Measurements from ENCODE around the gene KDM8.
"Not testable (repeated sequence)": the region's sequence is repeated elsewhere in the genome, so short reads cannot be mapped to it uniquely, and the experiment has no call there.

KDM8 gene

DNA sequence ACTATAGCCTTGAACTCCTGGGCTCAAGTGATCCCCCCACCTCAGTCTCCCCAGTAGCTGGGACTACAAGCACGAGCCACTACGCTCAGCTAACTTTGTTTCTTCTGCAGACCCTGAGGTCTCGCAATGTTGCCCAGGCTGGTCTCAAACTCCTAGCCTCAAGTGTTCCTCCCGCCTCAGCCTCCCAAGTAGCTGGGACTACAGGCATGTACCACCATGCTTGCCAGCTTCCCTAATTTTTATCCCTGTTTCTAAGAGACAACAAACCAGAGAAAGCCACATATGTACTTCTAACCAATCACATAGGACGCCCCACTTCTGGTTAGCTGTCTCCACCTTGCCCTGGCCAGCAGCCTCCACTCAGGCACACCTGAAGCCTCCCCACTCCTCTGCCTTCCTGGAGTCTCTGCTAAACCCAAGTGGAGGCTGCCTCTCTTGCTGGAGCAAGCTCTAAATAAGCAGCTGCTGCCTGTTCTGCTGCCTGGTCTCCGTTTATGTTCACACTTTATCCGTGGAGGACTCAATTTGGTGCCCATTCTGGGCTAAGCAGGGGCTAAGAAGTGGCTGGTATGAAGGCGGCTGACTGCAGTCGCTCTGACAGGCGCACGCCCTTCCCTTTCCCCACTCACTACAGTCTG is 40.5 kb downstream of the KDM8 start:
- no peak for DNase-seq (ENCODE audit: low spot score)

- DNase-seq (ENCODE audit: low spot score) = no peak
Measured at GRCh38 chr16:27244363-27244755, 41.0 kb downstream of the KDM8 start.

- no peak for DNase-seq (ENCODE audit: low spot score)
Measured at GRCh38 chr16:27245276-27246172, 42.2 kb downstream of the KDM8 start.

DNA sequence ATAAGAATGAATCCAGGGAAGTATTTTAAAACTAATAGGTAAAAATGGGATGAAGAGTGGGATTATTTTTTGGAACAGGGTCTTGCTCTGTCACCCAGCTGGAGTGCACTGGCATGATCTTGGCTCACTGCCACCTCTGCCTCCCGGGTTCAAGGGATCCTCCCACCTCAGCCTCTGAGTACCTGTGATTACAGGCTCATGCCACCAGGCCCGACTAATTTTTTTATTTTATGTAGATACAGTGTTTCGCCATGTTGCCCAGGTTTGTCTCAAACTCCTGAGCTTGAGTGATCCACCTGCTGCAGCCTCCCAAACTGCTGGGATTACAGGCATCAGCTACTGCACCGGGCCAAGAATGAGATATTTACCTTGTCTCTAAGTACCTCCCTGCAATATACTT is 43.1 kb downstream of the KDM8 start:
- DNase-seq (ENCODE audit: low spot score) = no peak

DNA sequence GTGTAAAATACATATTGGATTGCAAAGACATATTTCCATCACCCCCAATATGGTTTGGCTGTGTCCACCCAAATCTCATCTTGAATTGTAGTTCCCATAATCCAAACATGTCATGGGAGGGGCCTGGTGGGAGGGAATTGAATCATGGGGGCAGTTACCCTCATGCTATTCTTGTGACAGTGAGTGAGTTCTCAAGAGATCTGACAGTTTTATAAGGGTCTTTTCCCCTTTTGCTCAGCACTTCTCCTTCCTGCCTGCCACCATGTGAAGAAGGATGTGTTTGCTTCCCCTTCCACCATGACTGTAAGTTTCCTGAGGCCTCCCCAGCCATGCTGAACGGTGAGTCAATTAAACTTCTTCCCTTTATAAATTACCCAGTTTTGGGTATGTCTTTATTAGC is 43.8 kb downstream of the KDM8 start:
- not testable (repeated sequence) for DNase-seq (ENCODE audit: low spot score)

DNA sequence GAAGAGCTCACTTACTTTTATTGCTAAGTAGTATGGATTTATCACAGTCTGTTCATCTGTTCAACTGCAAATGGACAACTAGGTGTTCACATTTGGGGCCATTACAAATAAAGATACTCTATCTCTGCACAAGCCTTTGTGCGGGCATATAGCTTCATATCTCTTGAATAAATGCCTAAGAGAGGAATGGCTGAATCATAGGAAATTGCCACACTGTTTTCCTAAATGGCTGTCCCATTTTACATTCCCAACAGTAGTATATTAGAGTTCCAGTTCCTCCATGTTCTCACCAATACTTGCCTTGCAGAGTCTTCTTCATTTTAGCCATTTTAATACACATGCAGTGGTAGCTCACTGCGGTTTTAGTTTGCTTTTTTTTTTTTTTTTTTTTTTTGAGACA is 44.7 kb downstream of the KDM8 start:
- DNase-seq (ENCODE audit: low spot score) = no peak

- DNase-seq (ENCODE audit: low spot score) = not testable (repeated sequence)
Measured at GRCh38 chr16:27248886-27249285, 45.6 kb downstream of the KDM8 start.

DNA sequence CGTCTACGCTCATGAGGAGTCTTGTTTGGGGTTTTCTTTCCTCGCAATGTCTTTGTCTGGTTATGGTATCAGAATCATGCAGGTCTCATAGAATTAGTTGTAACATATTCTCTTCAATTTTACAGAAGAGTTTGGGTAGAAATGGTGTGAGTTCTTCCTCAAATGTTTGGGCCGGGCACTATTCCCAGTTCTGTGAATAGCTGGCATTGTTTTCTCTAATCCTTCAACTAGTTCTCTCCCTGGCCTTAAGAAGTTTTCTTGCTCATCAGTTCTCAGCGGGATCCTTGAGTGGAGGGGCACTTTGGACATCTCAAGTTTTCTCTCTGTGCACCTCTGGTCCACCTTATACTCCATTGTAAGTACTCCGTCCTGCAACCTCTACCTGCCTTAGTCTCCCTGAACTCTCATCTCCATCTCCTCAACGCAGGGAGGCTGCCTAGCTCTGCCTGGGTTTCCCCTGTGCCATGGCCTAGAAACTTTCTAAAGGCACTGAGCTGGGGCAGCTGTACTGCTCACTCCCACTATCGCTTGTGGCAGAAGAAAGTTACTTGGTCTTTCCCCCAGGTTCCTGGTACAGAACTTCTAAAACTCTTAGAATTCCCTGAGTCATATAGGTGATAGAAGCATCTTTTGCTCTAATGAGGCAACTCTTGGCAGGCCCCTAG is 48.3 kb downstream of the KDM8 start:
- DNase-seq (ENCODE audit: low spot score) = no peak

GRCh38 chr16:27252206-27252585 is 48.9 kb downstream of the KDM8 start:
- no peak for DNase-seq (ENCODE audit: low spot score)

DNA sequence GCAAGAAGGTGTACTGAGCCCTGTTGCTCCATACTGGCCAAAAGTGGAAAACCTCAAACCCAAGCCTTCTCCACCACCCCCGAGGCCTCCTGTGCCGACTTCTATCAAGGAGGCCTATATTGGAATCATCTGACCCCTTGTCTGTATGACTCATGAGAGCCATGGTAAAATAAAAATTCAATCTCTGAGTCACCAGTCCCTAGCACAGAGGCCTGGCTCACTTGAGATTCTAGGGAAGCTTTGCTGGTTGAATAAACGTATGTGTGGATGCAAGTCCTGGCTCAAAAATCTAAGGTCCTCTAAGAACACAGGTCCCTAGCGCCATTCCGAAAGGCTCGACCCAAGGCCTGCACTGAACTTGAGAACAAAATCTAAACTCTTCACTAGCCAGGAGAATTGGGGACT is 50.2 kb downstream of the KDM8 start:
- no peak for DNase-seq (ENCODE audit: low spot score)

- no peak for DNase-seq (ENCODE audit: low spot score)
Measured at GRCh38 chr16:27254262-27254811, 51.0 kb downstream of the KDM8 start.

DNA sequence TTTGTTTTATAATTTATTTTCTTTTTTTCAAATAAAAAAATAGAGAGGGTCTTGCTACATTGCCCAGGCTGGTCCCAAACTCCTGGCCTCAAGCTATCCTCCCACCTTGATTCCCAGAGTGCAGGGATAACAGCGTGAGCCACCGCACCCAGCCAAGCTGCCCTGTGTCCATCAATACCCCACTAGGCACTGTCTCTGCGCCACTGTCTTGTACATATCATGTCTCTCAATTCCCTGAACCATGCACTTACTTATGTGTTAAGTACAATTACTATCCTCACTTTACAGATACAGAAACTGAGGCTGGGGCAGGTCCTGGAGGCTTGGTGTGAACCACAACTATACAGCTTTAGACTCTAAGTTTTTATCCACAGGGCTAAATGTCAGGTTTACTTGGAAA is 53.5 kb downstream of the KDM8 start:
- DNase-seq (ENCODE audit: low spot score) = no peak

GRCh38 chr16:27257271-27257670 is 53.9 kb downstream of the KDM8 start:
- DNase-seq (ENCODE audit: low spot score) = no peak

DNA sequence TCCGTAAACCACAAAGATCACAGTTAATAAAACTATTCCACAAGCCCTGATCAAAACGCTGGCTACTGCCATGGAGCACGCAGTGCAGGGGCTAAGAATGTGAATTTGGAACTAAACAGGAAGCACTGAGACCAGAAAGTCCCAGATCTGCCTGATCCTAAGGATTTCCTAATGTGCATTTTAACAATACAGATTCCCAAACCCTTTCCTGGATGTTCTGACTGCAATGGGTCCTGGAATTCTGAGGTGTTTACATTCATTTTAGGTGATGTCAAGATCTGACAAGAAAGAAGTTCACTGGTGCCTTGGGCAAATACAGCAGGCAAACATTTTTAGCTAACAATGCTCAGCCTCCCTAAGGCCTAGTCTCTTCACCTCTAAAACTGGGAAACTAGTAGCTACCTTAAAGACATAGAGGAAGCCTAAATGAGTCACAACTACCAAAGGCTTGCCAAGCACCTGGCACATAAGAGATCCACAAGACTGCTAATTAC is 55.0 kb downstream of the KDM8 start:
- DNase-seq (ENCODE audit: low spot score) = no peak

DNA sequence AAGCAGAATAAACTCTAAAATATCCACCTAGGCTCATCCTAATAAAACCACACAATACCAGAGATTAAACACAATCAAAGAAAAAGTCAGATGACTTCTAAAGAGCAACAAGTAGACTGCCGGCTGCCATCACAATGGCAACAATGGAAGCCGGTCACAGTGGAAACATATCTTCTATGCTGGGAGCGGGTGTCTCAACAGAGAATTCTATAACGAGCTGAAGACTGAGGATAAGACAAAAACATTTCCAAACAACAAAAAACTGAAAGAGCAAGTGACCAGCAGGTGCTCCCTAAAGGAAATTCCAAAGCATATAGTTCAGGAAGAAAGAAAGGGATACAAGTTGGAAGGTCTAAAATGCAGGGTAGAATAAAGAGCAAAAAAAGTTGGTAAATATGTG is 56.4 kb downstream of the KDM8 start:
- DNase-seq (ENCODE audit: low spot score) = no peak

- not testable (repeated sequence) for DNase-seq (ENCODE audit: low spot score)
Measured at GRCh38 chr16:27262904-27263423, 59.6 kb downstream of the KDM8 start.

DNA sequence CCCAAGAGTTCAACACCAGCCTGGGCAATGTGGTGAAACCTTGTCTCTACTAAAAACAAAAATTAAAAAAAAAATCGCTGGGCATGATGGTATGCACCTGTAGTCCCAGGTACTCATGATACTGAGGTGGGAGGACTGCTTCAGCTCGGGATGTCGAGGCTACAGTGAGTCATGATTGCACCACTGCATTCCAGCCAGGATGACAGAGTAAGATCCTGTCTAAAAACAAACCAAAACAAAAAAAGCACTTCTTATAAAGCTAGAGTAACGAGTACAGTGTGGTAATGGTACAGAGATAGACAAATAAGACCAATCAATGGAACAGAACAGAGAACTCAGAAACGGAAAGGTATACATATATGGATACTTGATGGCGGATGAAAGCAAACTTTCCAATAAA is 60.8 kb downstream of the KDM8 start:
- no peak for DNase-seq (ENCODE audit: low spot score)

DNA sequence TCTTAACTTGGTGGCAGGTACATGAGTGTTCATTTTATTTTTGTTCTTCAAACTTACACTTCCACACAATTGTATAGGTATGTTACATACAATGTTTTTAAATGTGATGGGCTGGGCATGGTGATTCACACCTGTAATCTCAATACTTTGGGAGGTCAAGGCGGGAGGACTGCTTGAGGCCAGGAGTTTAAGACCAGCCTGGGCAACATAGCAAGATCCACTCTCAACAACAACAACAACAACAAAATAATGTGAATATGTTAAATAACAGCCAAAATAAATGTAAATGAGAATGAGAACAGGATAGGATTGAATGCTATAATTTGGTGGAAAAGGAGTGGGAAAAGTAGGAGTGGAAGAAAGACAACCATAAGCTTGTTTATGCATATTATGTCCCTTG is 62.7 kb downstream of the KDM8 start:
- no peak for DNase-seq (ENCODE audit: low spot score)

DNA sequence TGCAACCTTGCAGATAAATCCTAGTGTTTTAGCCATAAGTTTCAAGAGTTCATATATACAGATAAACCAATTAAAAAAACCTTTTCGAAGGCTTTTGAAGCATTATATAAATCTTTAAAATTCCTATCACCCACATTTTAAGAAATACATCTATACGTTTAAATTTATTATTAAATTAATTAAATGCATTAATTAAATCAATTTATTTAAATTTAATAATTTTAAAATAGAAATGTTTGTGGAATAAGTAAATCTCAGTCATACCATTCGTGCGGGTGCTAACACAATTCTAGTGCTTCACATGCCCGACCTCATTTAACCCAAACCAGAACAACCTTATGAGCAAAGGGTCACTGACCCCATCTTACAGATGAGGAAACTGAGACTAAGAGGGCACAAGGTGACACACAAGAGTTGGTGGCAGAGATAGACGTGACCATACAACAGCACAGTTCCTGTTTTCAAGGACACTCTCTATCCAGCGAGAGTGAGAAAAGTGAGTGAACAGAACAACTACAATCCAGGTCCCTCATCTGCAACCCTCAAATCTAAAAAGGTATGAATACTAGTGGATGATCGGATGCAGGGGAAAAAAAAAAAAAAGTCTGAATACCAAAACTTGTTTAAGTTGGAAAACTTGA is 63.8 kb downstream of the KDM8 start:
- DNase-seq (ENCODE audit: low spot score) = no peak

GRCh38 chr16:27268376-27269299 is 65.3 kb downstream of the KDM8 start, which contains the start of gene NSMCE1:
Gene NSMCE1 (minus strand): TSS chr16:27268772. CDS start chr16:27257570, 11,202 bp downstream.
- peak; percentile 94 for DNase-seq (ENCODE audit: low spot score)
